ENCODE results near the gene IDE. TPM values are rescaled to one million over a fixed set of nuclear protein-coding genes. Genes with fewer than 3 reads are reported as not detected.

Gene IDE
- total and polyA plus RNA-seq, 2 donors (not counting 3 experiments of a cell fraction or from before 2014, with no cell fraction given): 10.7 to 52.6 TPM

DNA sequence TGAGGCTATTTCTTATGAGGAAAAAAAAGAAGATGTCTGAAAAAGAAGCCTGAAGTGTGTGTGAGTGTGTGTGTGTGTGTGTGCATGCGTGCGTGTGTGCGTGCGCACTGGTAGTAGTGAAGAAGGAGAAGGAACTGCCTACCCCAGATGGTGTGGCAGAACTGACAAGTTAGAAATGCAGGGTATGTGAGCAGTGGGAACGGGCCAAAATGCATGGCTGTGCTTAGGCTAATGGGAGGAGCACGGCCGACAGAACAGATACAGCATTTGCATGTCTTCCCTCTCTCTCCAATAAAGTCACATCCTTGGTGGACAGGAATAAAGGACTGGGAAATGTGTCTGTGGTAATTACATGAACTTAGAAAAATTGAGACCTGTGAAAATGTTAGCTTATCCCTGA is 94.3 kb downstream of the IDE start:
- no peak overlapping the region for H3K9ac ChIP-seq (replicated peaks; ENCODE audit: extremely low read depth, insufficient read depth, low read length)
- H3K9me3 ChIP-seq (replicated peaks; ENCODE audit: control insufficient read depth, insufficient read depth, low read length): no peaks in the 10 kb centered on the region
- H3K4me2 ChIP-seq (ENCODE audit: insufficient read depth, low read length): no peak overlapping the region
- H3K36me3 ChIP-seq (ENCODE audit: control insufficient read depth in 2 of 2, extremely low read depth in 1 of 2, insufficient read depth in 2 of 2, low read length in 2 of 2): peaks cover 8 to 24% of the 10 kb centered on the region in 2 experiments
- H3K79me2 ChIP-seq (ENCODE audit: control insufficient read depth, insufficient read depth, low read length): no peaks in the 10 kb centered on the region
- ChIA-PET CTCF (interaction anchor here (1.0 to 1.5 kb wide), 2 partner anchors 28 to 38 kb away, joined by 3 to 5 read pairs; no protein-coding TSS in a partner anchor), POLR2A (no interaction called here)
- no peak overlapping the region for H3K27ac ChIP-seq (ENCODE audit: insufficient read depth, low read depth, low read length)
- no peaks in the 10 kb centered on the region for H3K9me1 ChIP-seq (replicated peaks; ENCODE audit: control insufficient read depth, extremely low read depth, insufficient read depth, low read length)
- FAIRE-seq (no peak), DNase-seq (ENCODE audit: low read depth, low spot score) (no peak)
- TF ChIP-seq FOS (IDR thresholded peaks at IDR 0.05; ENCODE audit: borderline replicate concordance, insufficient read depth, low read length): no peak
- TF ChIP-seq GATA2 (IDR thresholded peaks at IDR 0.05; ENCODE audit: insufficient read depth, insufficient read length, low read depth, low read length): no peak
- TF ChIP-seq, protein P1, sequence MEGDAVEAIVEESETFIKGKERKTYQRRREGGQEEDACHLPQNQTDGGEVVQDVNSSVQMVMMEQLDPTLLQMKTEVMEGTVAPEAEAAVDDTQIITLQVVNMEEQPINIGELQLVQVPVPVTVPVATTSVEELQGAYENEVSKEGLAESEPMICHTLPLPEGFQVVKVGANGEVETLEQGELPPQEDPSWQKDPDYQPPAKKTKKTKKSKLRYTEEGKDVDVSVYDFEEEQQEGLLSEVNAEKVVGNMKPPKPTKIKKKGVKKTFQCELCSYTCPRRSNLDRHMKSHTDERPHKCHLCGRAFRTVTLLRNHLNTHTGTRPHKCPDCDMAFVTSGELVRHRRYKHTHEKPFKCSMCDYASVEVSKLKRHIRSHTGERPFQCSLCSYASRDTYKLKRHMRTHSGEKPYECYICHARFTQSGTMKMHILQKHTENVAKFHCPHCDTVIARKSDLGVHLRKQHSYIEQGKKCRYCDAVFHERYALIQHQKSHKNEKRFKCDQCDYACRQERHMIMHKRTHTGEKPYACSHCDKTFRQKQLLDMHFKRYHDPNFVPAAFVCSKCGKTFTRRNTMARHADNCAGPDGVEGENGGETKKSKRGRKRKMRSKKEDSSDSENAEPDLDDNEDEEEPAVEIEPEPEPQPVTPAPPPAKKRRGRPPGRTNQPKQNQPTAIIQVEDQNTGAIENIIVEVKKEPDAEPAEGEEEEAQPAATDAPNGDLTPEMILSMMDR (IDR thresholded peaks at IDR 0.05; ENCODE audit: extremely low read depth in 1 of 2, insufficient read depth in 1 of 2, low read depth in 1 of 2, low read length in 2 of 2): no peak
- no peak for TF ChIP-seq MYC (IDR thresholded peaks at IDR 0.05; ENCODE audit: low read depth, low read length)
- TF ChIP-seq, protein P2, sequence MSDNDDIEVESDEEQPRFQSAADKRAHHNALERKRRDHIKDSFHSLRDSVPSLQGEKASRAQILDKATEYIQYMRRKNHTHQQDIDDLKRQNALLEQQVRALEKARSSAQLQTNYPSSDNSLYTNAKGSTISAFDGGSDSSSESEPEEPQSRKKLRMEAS (IDR thresholded peaks at IDR 0.05; ENCODE audit: insufficient read depth, insufficient read length): no peak
- TF ChIP-seq EZH2 (IDR thresholded peaks at IDR 0.05; ENCODE audit: borderline replicate concordance, low read depth, low read length, severe bottlenecking): no peak
- TF ChIP-seq POLR2AphosphoS5 (IDR thresholded peaks at IDR 0.05; ENCODE audit: insufficient read depth, low read depth, low read length): no peak
- TF ChIP-seq POLR2A (IDR thresholded peaks at IDR 0.05; ENCODE audit: low read depth, low read length): no peak
- no peak for TF ChIP-seq JUN (IDR thresholded peaks at IDR 0.05; ENCODE audit: borderline replicate concordance, insufficient read depth, insufficient read length, low read depth)
- dilution Hi-C loops (cut with MboI; ENCODE audit: extremely low pct_ligation_motif_present, low sequenced_read_pairs): no loop called here
- intact Hi-C loops (cut with micrococcal nuclease): no loop called here
- no peak overlapping the region for H3K4me3 ChIP-seq (replicated peaks in 1 of 3; ENCODE audit: insufficient read depth in 1 of 3, low read depth in 1 of 3, low read length in 3 of 3)
- BruUV-seq (replicated peaks): no TSS peak
- H2AFZ ChIP-seq (ENCODE audit: low read depth, low read length): no peak overlapping the region
- H3K27me3 ChIP-seq (ENCODE audit: control insufficient read depth in 2 of 2, insufficient read depth in 2 of 2, low read length in 2 of 2): no peaks in the 10 kb centered on the region
- H4K20me1 ChIP-seq (replicated peaks; ENCODE audit: control insufficient read depth, extremely low read depth, insufficient read depth, low read length): no peaks in the 10 kb centered on the region
- H3K4me1 ChIP-seq (ENCODE audit: control insufficient read depth, extremely low read depth, insufficient read depth, low read length): no peaks in the 10 kb centered on the region
